SH-SY5Y (cell line): ENCODE measurements around the gene CD9.

Experiments used
- GATA2 ChIP-seq: IDR thresholded peaks from 2 replicates; pipeline ENCODE4 v1.6.1; 2011; ENCODE audit warnings: mild to moderate bottlenecking, low read depth, low read length
- GATA3 ChIP-seq: IDR thresholded peaks from 2 replicates; pipeline ENCODE4 v1.6.1; 2011; ENCODE audit warnings: low read depth, mild to moderate bottlenecking, low read length, moderate library complexity

CD9 gene

DNA sequence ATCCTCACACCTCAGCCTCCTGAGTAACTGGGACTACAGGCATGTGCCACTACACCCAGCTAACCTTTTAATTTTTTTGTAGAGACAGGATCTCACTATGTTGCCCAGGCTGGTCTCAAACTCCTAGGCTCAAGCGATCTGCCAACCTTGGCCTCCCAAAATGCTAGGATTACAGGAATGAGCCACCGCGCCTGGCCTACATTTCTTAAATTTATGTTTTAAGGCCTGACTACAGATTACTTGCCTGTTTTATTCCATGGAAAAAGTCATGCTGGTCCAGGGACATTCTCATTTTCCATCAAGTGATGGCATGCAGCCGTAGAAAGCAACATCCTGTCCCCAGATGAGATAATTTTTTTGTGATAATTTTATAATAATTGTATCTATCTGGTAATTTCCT lies 6.1 kb downstream of the CD9 start:
- no peak for TF ChIP-seq GATA3
- no peak for TF ChIP-seq GATA2

DNA sequence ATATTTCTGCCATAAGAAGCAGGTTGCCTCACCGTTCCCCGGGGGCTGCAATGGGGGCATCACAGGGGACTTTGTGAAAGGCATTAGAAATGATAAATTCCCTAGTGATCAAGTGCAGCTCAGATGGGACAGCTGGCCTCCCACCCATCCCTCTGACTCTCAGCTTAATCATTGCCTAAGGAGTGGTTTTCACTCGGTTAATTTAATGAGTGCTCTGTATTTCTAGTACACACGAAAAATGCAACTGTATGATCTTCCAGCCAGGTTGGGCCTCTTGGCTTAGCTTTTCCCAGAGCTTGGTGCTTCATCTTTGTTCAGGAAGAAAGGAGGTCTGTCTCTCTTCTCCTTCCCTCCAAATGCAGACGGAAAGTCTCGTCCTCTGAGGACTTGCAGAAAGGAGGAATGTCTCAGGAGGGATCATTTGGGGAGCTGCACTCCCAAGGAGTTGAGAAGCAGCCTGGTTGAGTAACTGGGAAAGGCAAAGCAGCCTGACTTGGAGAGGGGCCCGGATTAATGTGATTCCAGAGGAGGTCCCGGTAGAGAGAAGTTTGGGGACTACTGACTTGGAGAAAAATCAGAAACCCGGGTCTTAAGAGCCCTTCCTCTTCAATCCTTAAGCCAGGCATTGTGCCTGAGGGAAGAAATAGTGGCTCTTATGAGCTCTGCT lies 7.2 kb downstream of the CD9 start:
- TF ChIP-seq GATA3 (no peak), GATA2 (no peak)

GRCh38 chr12:6208130-6208529 lies 7.9 kb downstream of the CD9 start:
- no peak for TF ChIP-seq GATA2
- no peak for TF ChIP-seq GATA3

- no peak for TF ChIP-seq GATA2
- TF ChIP-seq GATA3 = no peak
These were observed 11.2 kb downstream of the CD9 start for GRCh38 chr12:6211421-6211869.

DNA sequence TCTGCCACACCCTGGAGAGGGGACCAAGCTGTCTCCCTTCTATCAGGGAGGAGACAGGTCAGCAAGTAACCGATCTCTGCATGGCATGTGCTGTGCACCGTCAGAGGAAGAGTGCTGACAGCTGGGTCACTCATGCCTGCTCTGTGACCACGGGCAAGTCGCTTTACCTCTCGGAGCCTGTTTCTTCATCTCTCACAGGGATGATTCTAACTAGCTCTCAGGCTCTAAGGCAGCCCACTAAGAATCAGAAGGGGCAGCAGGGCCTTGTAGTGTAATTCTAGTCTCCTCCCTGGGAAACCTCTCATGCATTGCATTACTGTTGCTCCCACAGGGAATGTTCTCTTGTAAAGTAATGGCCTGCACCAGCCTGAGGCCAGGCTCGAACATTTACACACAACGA lies 11.9 kb downstream of the CD9 start:
- no peak for TF ChIP-seq GATA3
- no peak for TF ChIP-seq GATA2

- TF ChIP-seq GATA2 = no peak
These were observed 13.8 kb downstream of the CD9 start for GRCh38 chr12:6213969-6214368.

DNA sequence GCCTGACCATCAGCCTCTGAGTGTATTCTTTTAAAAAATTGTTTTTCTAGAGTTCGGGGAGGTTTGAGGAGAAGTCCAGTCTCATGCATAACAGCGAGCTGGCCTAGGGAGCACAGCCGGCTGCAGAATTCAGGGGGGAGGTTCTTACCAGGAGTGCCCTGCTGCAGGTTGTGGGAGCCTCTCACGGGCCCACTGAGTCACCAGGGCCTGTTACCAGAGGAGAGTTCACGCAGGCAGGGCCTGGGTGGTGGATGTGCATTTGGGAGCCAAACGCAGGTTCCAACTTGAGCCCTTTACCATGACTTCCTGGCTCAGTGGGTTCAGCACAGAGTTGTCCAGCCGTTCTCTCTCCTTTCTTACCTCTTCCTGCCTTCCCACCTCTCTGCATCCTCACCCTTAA lies 14.4 kb downstream of the CD9 start:
- TF ChIP-seq GATA2 (no peak), GATA3 (no peak)

DNA sequence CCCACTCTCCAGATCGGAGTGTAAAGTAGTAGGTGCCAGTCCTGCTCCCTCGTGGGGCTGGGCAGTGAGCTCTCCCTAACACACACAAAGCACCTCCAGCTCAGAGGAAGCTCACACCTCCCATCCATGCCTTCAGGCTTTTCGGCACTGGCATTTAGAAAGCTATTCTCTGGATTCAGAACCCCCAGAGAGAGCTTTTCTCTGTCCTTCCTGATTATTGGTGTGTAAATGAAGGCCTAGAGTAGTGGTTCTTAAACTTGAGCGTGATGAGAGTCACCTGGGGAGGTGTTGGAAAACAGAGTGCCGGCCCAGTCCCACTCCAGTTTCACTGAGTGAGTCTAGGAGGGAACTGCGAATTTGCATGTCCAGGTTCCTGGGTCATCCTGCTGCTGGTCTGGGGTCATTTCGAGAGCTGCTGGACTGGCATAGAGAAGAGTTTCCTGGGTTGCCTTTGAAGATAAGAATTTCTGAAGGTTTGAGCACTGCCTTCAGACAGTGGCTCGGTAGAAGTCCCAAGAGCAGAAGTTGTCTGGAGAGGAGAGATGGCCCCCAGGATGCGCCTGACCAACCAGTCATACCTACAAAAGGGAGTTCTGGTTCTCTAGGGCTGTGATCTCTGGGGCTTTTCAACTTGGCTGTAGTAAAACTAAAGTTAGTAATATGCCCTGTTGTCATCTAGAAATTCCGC lies 15.1 kb downstream of the CD9 start:
- TF ChIP-seq GATA2 = no peak
- no peak for TF ChIP-seq GATA3

DNA sequence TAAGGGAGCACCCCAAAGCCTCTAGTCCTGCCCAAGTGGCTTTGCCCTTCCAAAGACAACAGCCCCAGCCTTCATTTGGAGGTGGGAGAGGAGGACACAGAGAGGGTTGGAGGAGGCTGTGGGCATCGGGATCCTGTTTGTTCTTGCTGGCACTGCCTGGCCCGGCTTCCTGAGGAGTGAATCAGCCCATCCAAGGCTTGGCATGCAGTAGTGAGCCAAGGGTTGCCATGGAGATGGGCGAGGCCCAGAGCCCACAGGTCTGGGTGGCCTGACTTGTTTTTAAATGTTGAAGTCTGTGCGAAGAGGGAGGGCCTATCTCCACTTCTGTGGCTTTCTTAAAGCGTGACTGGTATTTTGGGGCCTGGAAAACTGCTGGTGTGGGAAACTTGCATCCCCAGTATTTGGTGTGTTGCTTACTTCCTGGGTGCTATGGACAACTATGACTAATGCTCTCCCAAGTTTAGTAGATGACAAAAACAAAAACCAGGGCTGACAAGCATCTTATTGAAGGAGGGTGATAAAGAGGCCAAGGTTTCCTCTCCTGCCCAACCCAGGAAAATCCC lies 15.8 kb downstream of the CD9 start:
- TF ChIP-seq GATA3 (no peak), GATA2 (no peak)

DNA sequence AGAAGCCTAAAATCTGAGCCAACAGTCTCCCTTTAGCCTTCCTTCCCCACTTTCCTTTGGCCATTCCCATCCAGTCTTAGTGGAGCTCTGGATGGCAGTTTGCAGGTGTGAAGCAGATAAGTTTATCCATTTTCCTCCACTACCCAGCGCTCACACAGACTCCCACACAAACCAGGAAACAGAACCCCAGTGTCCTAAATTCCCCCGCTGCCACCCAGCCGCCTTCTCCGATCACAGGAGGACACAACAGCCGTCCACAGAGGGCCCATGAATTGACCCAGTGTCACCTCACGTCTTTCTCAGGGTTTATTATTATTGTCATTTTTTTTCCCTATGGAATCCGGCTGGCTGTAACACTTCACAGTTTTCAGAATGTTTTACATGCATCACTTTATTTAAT lies 16.4 kb downstream of the CD9 start:
- TF ChIP-seq GATA2 (no peak), GATA3 (no peak)

DNA sequence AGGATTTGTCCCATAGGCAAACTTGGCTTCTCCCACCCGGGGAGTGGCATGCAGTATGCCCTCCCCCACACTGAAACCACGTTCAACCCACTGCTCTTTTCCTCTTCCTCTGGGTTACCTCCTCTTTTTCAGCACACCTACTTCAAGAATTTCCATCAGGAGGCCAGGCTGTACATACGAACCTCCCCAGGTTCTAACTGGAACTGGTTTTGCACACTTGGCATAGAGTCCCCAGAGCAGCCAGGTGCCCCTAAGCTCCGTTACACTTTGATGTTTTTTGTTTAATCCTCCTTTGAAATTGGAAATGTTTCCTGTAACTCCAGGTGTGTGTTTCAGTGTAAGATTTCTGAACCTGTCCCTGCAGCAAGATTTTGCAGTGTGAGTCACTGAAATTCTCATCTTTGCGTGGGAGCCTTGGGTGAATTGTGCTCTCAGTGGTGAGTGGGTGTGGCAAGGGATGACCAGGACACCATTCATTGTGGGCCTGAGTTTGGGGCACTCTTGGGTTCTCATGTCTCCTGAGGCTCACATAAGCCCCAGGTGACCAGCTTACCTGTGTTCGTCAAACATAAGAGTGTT lies 18.2 kb downstream of the CD9 start:
- TF ChIP-seq GATA2 = no peak
- no peak for TF ChIP-seq GATA3

- TF ChIP-seq GATA2 (no peak), GATA3 (no peak)
These were observed 19.8 kb downstream of the CD9 start for GRCh38 chr12:6219980-6220379.

GRCh38 chr12:6221146-6221545 lies 20.9 kb downstream of the CD9 start:
- TF ChIP-seq GATA3 (no peak), GATA2 (no peak)

DNA sequence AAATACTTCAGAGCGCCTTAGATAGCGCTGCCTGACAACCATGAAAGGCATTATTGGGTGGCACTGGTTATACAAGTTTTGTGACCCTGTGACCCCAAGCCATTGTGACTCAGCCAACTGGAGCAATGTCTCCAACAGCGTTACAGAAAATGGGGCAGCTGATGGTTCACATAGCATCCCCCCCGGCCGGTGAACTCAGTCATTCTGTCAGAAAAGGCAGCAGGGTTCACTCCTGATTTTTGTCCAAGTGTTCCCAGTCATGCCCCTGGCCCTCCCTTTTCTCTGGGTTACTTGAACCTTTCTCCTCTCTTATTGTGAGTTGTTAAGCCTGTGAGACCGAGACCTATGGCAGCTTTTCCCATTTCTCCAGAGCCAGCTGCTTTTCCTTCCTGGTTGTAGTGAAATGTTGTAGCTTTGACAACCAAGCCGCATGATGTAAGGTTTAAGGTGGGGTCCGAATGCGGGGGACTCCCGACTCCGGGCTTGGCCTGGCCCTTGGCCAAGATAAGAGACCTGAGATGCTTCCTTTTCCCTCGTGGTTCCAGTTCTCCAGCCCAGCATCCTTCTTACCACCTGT lies 22.0 kb downstream of the CD9 start:
- TF ChIP-seq GATA2 (no peak), GATA3 (no peak)

- TF ChIP-seq GATA3 = no peak
- TF ChIP-seq GATA2 = no peak
These were observed 23.3 kb downstream of the CD9 start for GRCh38 chr12:6223545-6223944.
